SK-N-SH (cell line): ENCODE measurements around the gene FGF22. TPM values are rescaled to one million over a fixed set of nuclear protein-coding genes. Genes with fewer than 3 reads are reported as not detected.

Source experiments
- CTCF ChIA-PET: fragments of 300-600, 350-600 bp; formaldehyde crosslinking; extraction: SDS; loops from one replicate; lab custom pipeline; 2021; lab: Yijun Ruan, JAX
- POLR2A ChIA-PET: fragments of 350-600 bp; sonication (Branson Sonifier 250); formaldehyde crosslinking; extraction: SDS; loops from one replicate; lab custom pipeline; 2020; ENCODE audit warnings: antibody characterized with exemption, inconsistent platforms; lab: Yijun Ruan, JAX
- DNase-seq: peaks from one replicate; pipeline ENCODE4 v3.0.0; 2012
- H2AFZ ChIP-seq: fragments of 200-600 bp; sonication (generic); 2 replicates; pipeline ENCODE4 v1.8.1; 2016; ENCODE audit warnings: antibody characterized with exemption, mild to moderate bottlenecking, low read depth
- H3F3A ChIP-seq: fragments of 200-600 bp; sonication (generic); replicated peaks from 2 replicates; pipeline ENCODE3; 2016; ENCODE audit warnings: antibody characterized with exemption, mild to moderate bottlenecking; ENCODE audit not compliant: insufficient read depth
- H3K27ac ChIP-seq, 2 experiments: fragments of 200-500 bp in 1 of 2; fragments of 200-600 bp in 1 of 2; sonication (Bioruptor generic) in 1 of 2; sonication (generic), shearing (Covaris generic) in 1 of 2; 2 replicates each; pipeline versions ENCODE4 v1.5.1 to v1.6.1; 2014 to 2016; ENCODE audit warnings: low read depth in 2 of 2, inconsistent platforms in 1 of 2, low read length in 1 of 2, mild to moderate bottlenecking in 1 of 2, mixed read lengths in 1 of 2
- H3K27me3 ChIP-seq: fragments of 200-600 bp; sonication (generic), shearing (Covaris generic); 2 replicates; pipeline ENCODE4 v1.6.1; 2016; ENCODE audit warnings: mixed run types; ENCODE audit not compliant: insufficient read depth
- H3K36me3 ChIP-seq, 2 experiments: fragments of 200-500 bp in 1 of 2; fragments of 200-600 bp in 1 of 2; sonication (Bioruptor generic) in 1 of 2; sonication (generic) in 1 of 2; replicated peaks in 1 of 2; 2 replicates each; pipeline versions ENCODE3 to v1.5.1; 2014 to 2016; ENCODE audit warnings: low read length in 1 of 2, mild to moderate bottlenecking in 1 of 2; ENCODE audit not compliant: insufficient read depth in 2 of 2, control insufficient read depth in 1 of 2
- H3K4me1 ChIP-seq, 2 experiments: fragments of 200-500 bp in 1 of 2; fragments of 200-600 bp in 1 of 2; sonication (Bioruptor generic) in 1 of 2; sonication (generic), shearing (Covaris generic) in 1 of 2; 2 replicates each; pipeline versions ENCODE4 v1.5.1 to v1.6.1; 2014 to 2016; ENCODE audit warnings: low read depth in 1 of 2, low read length in 1 of 2, mixed run types in 1 of 2; ENCODE audit not compliant: insufficient read depth in 2 of 2, control insufficient read depth in 1 of 2
- H3K4me2 ChIP-seq: fragments of 200-600 bp; sonication (generic), shearing (Covaris generic); 2 replicates; pipeline ENCODE4 v1.6.1; 2017; ENCODE audit warnings: mixed run types
- H3K4me3 ChIP-seq, 2 experiments: fragments of 200-500 bp in 1 of 2; fragments of 200-600 bp in 1 of 2; sonication (Bioruptor generic) in 1 of 2; sonication (generic), shearing (Covaris generic) in 1 of 2; 2 replicates each; pipeline versions ENCODE4 v1.5.1 to v1.8.1; 2014 to 2016; ENCODE audit warnings: low read depth in 2 of 2, inconsistent platforms in 1 of 2, low read length in 1 of 2, mild to moderate bottlenecking in 1 of 2, mixed read lengths in 1 of 2, moderate library complexity in 1 of 2
- H3K79me2 ChIP-seq: fragments of 200-600 bp; sonication (generic); 2 replicates; pipeline ENCODE4 v1.8.1; 2017; ENCODE audit warnings: mild to moderate bottlenecking; ENCODE audit not compliant: insufficient read depth
- H3K9ac ChIP-seq: fragments of 200-600 bp; sonication (generic); 2 replicates; pipeline ENCODE4 v1.6.1; 2017; ENCODE audit warnings: mixed run types
- H3K9me2 ChIP-seq: fragments of 200-600 bp; sonication (generic); 2 replicates; pipeline ENCODE4 v1.6.1; 2017; ENCODE audit warnings: mixed run types
- H3K9me3 ChIP-seq: fragments of 200-600 bp; sonication (generic); 2 replicates; pipeline ENCODE4 v1.6.1; 2017; ENCODE audit warnings: mixed run types, mild to moderate bottlenecking, moderate library complexity
- H4K20me1 ChIP-seq: fragments of 200-600 bp; sonication (generic); 2 replicates; pipeline ENCODE4 v1.6.1; 2017; ENCODE audit warnings: mild to moderate bottlenecking, mixed run types; ENCODE audit not compliant: insufficient read depth
- CHD2 ChIP-seq: fragments of 150-350 bp; IDR thresholded peaks from 2 replicates; pipeline ENCODE4 v1.6.1; 2018; ENCODE audit warnings: low read length; ENCODE audit not compliant: partially characterized antibody
- ELF1 ChIP-seq: IDR thresholded peaks from 2 replicates; pipeline ENCODE4 v1.4.0; 2012
- EP300 ChIP-seq, 2 experiments: IDR thresholded peaks; 2 replicates each; pipeline versions ENCODE4 v1.4.0 to v1.6.1; 2012; ENCODE audit warnings: borderline replicate concordance in 1 of 2, low read depth in 1 of 2, low read length in 1 of 2
- EZH2phosphoT487 ChIP-seq: fragments of 200-600 bp; sonication (generic); IDR thresholded peaks from 2 replicates; pipeline ENCODE4 v1.6.1; 2017; ENCODE audit warnings: low read depth, mixed run types, mild to moderate bottlenecking, antibody characterized with exemption, moderate library complexity, borderline replicate concordance
- FOSL2 ChIP-seq: IDR thresholded peaks from 2 replicates; pipeline ENCODE4 v1.4.0; 2012; ENCODE audit warnings: low read depth, mild to moderate bottlenecking, moderate library complexity, borderline replicate concordance
- FOXJ3 ChIP-seq: sonication (generic); formaldehyde crosslinking; IDR thresholded peaks from 2 replicates; pipeline ENCODE4 v1.5.1; 2020; ENCODE audit warnings: mild to moderate bottlenecking, missing genetic modification reagents
- FOXM1 ChIP-seq: IDR thresholded peaks from 2 replicates; pipeline ENCODE4 v1.4.0; 2012; ENCODE audit warnings: low read depth, mild to moderate bottlenecking
- GATA2 ChIP-seq: sonication (generic); formaldehyde crosslinking; IDR thresholded peaks from 2 replicates; pipeline ENCODE4 v1.5.0; 2020; ENCODE audit warnings: mild to moderate bottlenecking, missing genetic modification reagents
- MXI1 ChIP-seq: IDR thresholded peaks from 2 replicates; pipeline ENCODE4 v1.6.1; 2012; ENCODE audit warnings: mild to moderate bottlenecking, low read depth, low read length, improper control_type of control experiment
- NFIC ChIP-seq: IDR thresholded peaks from 2 replicates; pipeline ENCODE4 v1.4.0; 2012; ENCODE audit warnings: borderline replicate concordance
- PBX3 ChIP-seq: IDR thresholded peaks from 2 replicates; pipeline ENCODE4; 2012
- RAD21 ChIP-seq: IDR thresholded peaks from 2 replicates; pipeline ENCODE4 v1.6.1; 2012; ENCODE audit warnings: mild to moderate bottlenecking, low read length
- REST ChIP-seq: IDR thresholded peaks from 2 replicates; pipeline ENCODE4 v1.6.1; 2012; ENCODE audit warnings: mild to moderate bottlenecking, low read depth, low read length, moderate library complexity
- RFX5 ChIP-seq: IDR thresholded peaks from 2 replicates; pipeline ENCODE4 v1.6.1; 2012; ENCODE audit warnings: mild to moderate bottlenecking, improper control_type of control experiment, low read length
- RXRA ChIP-seq: IDR thresholded peaks from 2 replicates; pipeline ENCODE4 v1.4.0; 2012; ENCODE audit warnings: low read depth, mild to moderate bottlenecking, borderline replicate concordance
- SIN3A ChIP-seq: IDR thresholded peaks from 2 replicates; pipeline ENCODE4 v1.6.1; 2012; ENCODE audit warnings: low read depth, mild to moderate bottlenecking, low read length, moderate library complexity, borderline replicate concordance
- TAF1 ChIP-seq: IDR thresholded peaks from 2 replicates; pipeline ENCODE4 v1.6.1; 2012; ENCODE audit warnings: low read depth, mild to moderate bottlenecking, low read length, moderate library complexity, borderline replicate concordance
- TEAD4 ChIP-seq: IDR thresholded peaks from 2 replicates; pipeline ENCODE4 v1.4.0; 2012; ENCODE audit warnings: mild to moderate bottlenecking, borderline replicate concordance; ENCODE audit not compliant: insufficient read depth
- USF2 ChIP-seq: fragments of 150-350 bp; IDR thresholded peaks from 2 replicates; pipeline ENCODE4 v1.6.1; 2017; ENCODE audit warnings: antibody characterized with exemption, low read length, low read depth, borderline replicate concordance
- YY1 ChIP-seq: IDR thresholded peaks from 2 replicates; pipeline ENCODE4 v1.4.0; 2012; ENCODE audit warnings: low read depth, mild to moderate bottlenecking
- WGBS: methylation state at CpG from one replicate; pipeline ENCODE4 v1.1.6; 2017; ENCODE audit warnings: low lambda C conversion rate; 5-methylcytosine and 5-hydroxymethylcytosine counted together
- polyA plus RNA-seq, 3 experiments: library from polyadenylated mRNA; depleted of rRNA; stranded (reverse); fragments of >200 nt; gene quantifications; 2 replicates each; pipeline ENCODE4 v1.2.3, GENCODE V29; 2012

Gene FGF22
- polyA plus RNA-seq, 1 of the 3 experiments (the other 2 are of a cell fraction), result 0.62 TPM

GRCh38 chr19:663682-664117, 24.0 kb downstream of the FGF22 start:
- Histone ChIP-seq H3K79me2 (peaks cover 45% of the 10 kb centered on the region), H2AFZ (peak overlapping the region; percentile 86), H3K4me3 (peak overlapping the region; percentile 51 to 63), H3F3A (peaks cover 8% of the 10 kb centered on the region), H3K9ac (peak overlapping the region; percentile 52; the same call in 1 of the 2 replicates), H3K27me3 (no peaks in the 10 kb centered on the region), H3K9me2 (no peaks in the 10 kb centered on the region), H3K4me1 (peaks cover 7 to 32% of the 10 kb centered on the region in 2 experiments; a peak in 2 of 4 replicates), H3K4me2 (peak overlapping the region; percentile 81), H3K36me3 (peaks cover 0 to 2% of the 10 kb centered on the region in 2 experiments), H3K27ac (peak overlapping the region; percentile 72 to 93), H3K9me3 (no peaks in the 10 kb centered on the region), H4K20me1 (peaks cover 38% of the 10 kb centered on the region)
- POLR2A ChIA-PET, result interaction anchor here (0.7 to 1.0 kb wide), 5 partner anchors 16 to 113 kb away, joined by 3 read pairs; no protein-coding TSS in a partner anchor
- 51% methylated on average over 13 of the region's 18 CpGs for WGBS
- no peak for DNase-seq
- CTCF ChIA-PET, result interaction anchor here (0.7 to 1.9 kb wide), 11 partner anchors 12 to 236 kb away, joined by 3 to 26 read pairs (median 4); partner anchors contain the start of gene PALM
- TF ChIP-seq USF2 (no peak), NFIC (no peak), TAF1 (no peak), ELF1 (no peak), MXI1 (no peak), REST (no peak), FOXJ3 (CRISPR knock-in tag) (no peak), YY1 (no peak)

GRCh38 chr19:664913-665443, 25.3 kb downstream of the FGF22 start:
- peak overlapping the region; percentile 81; the same call in 1 of the 2 replicates for H3K4me2 ChIP-seq
- no peaks in the 10 kb centered on the region for H3K9me2 ChIP-seq
- DNase-seq, result peak; percentile 97
- H3K4me3 ChIP-seq, result peak overlapping the region in 1 of 2 experiments; percentile 50; a peak in 1 of 4 replicates
- peaks cover 7 to 29% of the 10 kb centered on the region in 2 experiments; a peak in 2 of 4 replicates for H3K4me1 ChIP-seq
- WGBS, result 4% methylated on average over 13 of the region's 24 CpGs
- no peaks in the 10 kb centered on the region for H3K36me3 ChIP-seq
- H3K9ac ChIP-seq, result no peak overlapping the region
- H3K27ac ChIP-seq, result peak overlapping the region in 1 of 2 experiments; percentile 44; a peak in 1 of 4 replicates
- ChIA-PET POLR2A (no interaction called here), CTCF (interaction anchor here (1.4 kb wide), 1 partner anchor 69 kb away, joined by 7 read pairs; no protein-coding TSS in a partner anchor)
- H3K9me3 ChIP-seq, result no peaks in the 10 kb centered on the region
- H2AFZ ChIP-seq, result peak overlapping the region; percentile 63; the same call in 1 of the 2 replicates
- no peaks in the 10 kb centered on the region for H3K27me3 ChIP-seq
- peaks cover 8% of the 10 kb centered on the region for H3F3A ChIP-seq
- H4K20me1 ChIP-seq, result peaks cover 25% of the 10 kb centered on the region
- peaks cover 33% of the 10 kb centered on the region for H3K79me2 ChIP-seq
- TF ChIP-seq RAD21 (peak; percentile 96), SIN3A (no peak), FOXJ3 (CRISPR knock-in tag) (no peak), EP300 (IDR thresholded peaks at IDR 0.05; ENCODE audit: borderline replicate concordance in 1 of 2, low read depth in 1 of 2, low read length in 1 of 2) (no peak), PBX3 (no peak), RXRA (no peak), EZH2phosphoT487 (no peak), TEAD4 (no peak), FOSL2 (no peak), TAF1 (no peak), YY1 (no peak), GATA2 (CRISPR knock-in tag) (no peak), RFX5 (no peak), FOXM1 (no peak), ELF1 (no peak), CHD2 (peak; percentile 54)
